LHCN-M2 (cell line): Measurements from ENCODE around the gene PELI1. TPM values are rescaled to one million over a fixed set of nuclear protein-coding genes. Genes with fewer than 3 reads are reported as not detected.

Source experiments
- total RNA-seq: library from RNA; depleted of rRNA; stranded (reverse); fragments of >200 nt; gene quantifications from 2 replicates; pipeline ENCODE4 v1.2.3, GENCODE V29; 2014; rRNA removed

The PELI1 gene
- total RNA-seq, 1 experiment from 2014 or later: 4.5 TPM

Other genes starting within 250 kb of the PELI1 start
- 19.0 and 19.2 TPM in 2 replicates for gene VPS54, start 125.0 kb downstream of the PELI1 start, total RNA-seq